AG10803 (cell line): ENCODE measurements around the gene EPN3.

ENCODE experiments used
- DNase-seq: peaks from one replicate; pipeline ENCODE4 v3.0.0; 2010; ENCODE audit warnings: low read depth
- H3K4me3 ChIP-seq: 2 replicates; pipeline ENCODE4 v1.5.1; 2011; ENCODE audit warnings: mild to moderate bottlenecking, low read length, control low read depth
- TF ChIP-seq, protein P1 (sequence below): conservative IDR thresholded peaks from 2 replicates; pipeline ENCODE4 v1.5.1; 2011; ENCODE audit warnings: mild to moderate bottlenecking, low read length, control low read depth, inconsistent platforms

EPN3 gene

DNA sequence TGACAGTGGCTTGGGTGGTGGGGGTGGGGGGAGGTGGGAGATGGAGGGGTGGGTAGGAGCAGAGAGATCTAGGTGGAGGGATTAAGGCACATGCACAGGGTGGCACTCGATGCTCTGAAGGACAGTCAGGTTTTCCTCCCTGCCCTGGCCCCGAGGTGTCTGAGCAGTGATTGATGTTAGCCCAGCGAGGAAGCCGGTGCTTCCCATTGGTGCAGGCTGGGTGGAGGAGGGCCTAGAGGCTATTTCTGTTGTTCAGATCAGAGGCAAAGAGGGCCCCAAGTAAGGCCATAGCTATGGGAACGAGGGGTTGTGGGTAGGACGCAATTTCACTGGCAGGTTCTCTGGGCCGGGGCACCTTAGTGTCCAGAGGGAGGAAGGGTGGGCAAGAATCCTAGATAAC, 51.1 kb downstream of the EPN3 start:
- TF ChIP-seq, protein P1, sequence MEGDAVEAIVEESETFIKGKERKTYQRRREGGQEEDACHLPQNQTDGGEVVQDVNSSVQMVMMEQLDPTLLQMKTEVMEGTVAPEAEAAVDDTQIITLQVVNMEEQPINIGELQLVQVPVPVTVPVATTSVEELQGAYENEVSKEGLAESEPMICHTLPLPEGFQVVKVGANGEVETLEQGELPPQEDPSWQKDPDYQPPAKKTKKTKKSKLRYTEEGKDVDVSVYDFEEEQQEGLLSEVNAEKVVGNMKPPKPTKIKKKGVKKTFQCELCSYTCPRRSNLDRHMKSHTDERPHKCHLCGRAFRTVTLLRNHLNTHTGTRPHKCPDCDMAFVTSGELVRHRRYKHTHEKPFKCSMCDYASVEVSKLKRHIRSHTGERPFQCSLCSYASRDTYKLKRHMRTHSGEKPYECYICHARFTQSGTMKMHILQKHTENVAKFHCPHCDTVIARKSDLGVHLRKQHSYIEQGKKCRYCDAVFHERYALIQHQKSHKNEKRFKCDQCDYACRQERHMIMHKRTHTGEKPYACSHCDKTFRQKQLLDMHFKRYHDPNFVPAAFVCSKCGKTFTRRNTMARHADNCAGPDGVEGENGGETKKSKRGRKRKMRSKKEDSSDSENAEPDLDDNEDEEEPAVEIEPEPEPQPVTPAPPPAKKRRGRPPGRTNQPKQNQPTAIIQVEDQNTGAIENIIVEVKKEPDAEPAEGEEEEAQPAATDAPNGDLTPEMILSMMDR, result no peak
- no peak overlapping the region for H3K4me3 ChIP-seq
- DNase-seq, result no peak

DNA sequence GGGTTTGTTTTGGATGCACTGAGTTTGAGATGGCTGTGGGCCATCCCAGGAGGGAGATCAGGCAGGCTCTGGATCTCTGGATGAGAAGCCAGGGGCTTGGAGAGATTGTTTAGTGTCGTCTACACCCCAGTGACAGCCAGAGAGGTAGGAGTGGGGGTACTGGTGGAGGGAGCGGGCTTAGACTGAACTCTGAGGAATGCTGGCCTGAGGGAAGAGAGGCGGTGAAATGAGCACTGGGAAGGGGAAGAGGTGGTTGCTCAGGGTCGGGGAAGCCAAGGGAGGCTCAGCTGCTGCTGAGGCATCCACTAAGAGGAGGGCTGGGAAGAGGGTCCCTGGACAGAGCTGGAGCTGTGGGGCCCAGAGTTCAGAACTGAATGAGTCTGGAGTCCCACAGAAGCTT, 51.6 kb downstream of the EPN3 start:
- TF ChIP-seq, protein P1, result no peak
- H3K4me3 ChIP-seq, result no peak overlapping the region
- DNase-seq, result no peak

DNA sequence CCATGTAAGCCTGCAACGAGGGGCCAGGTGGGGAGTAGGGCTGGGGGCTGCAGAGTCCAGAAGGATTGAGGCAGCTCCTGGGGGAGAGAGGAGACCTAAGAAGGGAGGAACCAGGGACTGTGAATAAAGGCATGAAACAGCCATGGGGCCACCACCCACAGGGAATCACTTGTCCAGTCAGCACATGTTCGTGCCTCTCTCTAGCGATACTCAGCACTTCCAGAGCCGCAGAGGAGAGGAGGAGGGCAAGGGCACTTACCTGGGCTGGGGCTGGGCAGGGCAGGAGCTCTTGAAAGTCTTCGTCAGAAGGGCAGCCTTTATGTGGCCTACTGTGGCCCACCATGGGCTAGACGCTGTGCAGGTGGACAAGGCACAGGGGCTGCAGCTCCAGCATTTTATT, 52.2 kb downstream of the EPN3 start:
- H3K4me3 ChIP-seq, result no peak overlapping the region
- TF ChIP-seq, protein P1, result no peak
- no peak for DNase-seq

DNA sequence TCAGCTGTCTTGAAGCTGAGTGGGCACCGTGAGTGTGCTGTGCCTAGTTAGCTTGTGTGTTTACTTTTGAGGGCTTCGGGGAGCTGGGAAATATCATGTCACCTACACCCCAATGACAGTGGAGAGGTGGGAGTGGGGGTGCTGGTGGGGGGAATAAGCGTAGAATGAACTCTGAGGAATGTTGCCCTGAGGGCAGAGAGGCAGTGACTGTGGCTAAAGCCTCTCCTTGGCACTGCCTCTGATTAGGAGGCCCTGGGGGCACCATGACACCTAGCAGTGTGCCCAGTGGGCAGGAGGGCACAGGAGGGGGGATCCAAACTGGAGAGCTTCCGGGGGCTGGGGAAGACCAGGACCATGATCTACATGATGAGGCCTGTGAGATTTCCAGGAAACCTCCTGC, 52.8 kb downstream of the EPN3 start:
- TF ChIP-seq, protein P1, result no peak

DNA sequence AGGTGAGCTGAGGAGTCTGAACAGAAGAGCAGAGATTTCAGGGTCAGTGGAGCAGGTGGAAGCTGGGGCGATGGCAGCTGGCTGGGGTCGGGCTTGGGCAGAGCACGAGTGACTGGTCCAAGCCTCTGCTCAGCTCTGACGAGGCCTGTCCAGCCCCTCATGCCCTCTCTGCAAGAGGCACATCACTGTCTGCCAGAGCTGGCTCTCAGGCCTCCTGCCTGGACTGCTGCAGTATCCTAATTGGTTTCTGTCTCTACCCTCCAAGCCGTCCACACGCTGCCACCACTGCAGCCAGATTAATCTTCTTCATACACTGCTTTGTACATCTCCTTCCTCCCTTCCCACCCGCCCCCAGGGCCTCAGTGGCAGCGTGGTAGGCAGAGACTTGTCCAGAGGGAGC, 53.4 kb downstream of the EPN3 start:
- no peak overlapping the region for H3K4me3 ChIP-seq
- TF ChIP-seq, protein P1, result no peak
- no peak for DNase-seq

More for the DNA sequence above, 52.8 kb downstream of the EPN3 start:
- no peak for DNase-seq
- H3K4me3 ChIP-seq, result no peak overlapping the region

DNA sequence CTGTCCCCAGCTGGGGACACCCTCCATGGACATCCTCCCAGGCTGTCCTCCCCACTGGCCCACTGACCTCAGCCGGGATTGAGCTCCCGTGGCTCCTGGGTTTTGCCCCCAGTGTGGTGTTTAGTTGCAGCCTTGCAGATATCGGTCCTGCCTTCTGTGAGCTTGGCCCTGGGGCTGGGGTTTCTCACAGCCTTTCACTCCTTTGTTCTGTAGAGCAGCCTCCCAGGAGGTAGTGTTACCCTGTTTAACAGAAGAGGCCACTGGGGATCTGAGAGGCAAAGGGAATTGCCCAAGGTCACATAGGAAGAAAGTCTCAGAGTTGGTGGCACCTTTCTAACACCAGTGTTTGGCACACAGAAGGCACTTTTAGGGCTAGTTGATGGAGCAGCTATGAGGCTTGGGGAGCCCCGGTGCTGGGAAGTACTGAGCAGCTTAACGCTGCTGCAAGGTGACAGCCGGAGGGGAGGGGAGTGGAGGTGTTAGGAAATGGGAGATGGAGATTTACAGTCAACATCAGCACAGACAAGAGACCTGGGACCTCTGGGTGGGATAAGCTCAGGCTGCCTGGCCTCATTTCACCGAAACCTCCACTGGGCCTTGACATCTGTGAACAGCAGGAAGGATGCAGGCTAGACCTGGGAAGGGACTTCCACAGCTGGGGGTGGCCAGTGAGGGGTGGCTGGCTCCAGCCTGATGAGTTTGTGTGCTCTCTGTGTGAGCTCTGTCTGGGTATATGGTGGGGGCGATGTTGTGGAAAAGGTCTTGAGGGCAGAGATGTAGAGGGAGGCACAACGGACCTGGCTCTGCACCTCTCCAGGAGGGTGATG, 54.1 kb downstream of the EPN3 start:
- TF ChIP-seq, protein P1, result no peak
- no peak overlapping the region for H3K4me3 ChIP-seq
- no peak for DNase-seq

DNA sequence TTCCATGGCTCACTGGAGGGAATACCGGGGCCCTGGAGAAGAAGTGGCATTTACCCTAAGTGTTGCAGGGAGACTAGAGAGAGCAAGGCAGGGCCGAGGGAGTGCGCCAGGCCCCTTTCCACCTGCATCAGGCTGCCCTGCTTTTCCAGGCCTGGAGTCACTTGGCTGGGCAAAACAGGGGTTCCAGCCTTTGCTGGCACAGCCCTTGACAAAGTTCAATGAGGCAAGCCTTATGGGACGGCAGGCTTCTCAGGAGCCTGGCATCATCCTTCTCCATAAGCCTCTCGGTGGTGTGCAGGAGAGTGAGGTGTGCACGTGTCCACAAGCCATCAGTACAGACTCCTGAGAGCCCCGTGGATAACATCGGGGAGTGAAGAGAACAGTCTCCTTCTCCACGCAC, 55.0 kb downstream of the EPN3 start:
- TF ChIP-seq, protein P1, result no peak
- H3K4me3 ChIP-seq, result no peak overlapping the region
- DNase-seq, result no peak
